Pulmonary artery endothelial cell (primary cell): ENCODE measurements around the gene RMDN3. TPM values are rescaled to one million over a fixed set of nuclear protein-coding genes. Genes with fewer than 3 reads are reported as not detected.

Experiments
- DNase-seq: peaks from one replicate; pipeline ENCODE4 v3.0.0-alpha.2; 2011; ENCODE audit warnings: low read depth, low spot score
- total RNA-seq: library from RNA; depleted of rRNA; stranded (reverse); fragments of >200 nt; gene quantifications from 2 replicates; pipeline ENCODE4 v1.2.3, GENCODE V29; 2014

RMDN3 gene
- total RNA-seq, 1 donor from 2014 or later, result 26.9 TPM

DNA sequence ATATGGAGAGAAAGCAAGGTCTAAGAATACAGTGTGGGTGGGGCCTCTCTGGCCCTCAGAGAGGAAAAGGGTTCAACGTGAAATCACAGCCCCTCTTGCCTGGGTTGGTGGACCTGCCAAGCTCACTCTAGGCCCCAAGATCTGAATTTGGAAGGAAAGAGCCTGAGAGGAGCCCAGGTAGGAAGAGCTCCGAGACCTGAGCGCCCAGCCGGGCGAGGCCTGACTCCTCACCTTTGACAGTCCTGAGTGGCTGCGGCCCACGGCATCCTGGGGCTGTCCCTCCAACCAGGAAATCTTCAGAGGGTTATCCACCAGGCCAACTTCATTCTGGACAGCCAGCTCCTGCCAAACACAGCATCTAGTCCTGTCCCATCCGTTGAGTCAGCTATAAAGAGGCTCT is 18.4 kb upstream of the RMDN3 start:
- no peak for DNase-seq

GRCh38 chr15:40772014-40772413 is 17.0 kb upstream of the RMDN3 start:
- DNase-seq, result no peak

DNA sequence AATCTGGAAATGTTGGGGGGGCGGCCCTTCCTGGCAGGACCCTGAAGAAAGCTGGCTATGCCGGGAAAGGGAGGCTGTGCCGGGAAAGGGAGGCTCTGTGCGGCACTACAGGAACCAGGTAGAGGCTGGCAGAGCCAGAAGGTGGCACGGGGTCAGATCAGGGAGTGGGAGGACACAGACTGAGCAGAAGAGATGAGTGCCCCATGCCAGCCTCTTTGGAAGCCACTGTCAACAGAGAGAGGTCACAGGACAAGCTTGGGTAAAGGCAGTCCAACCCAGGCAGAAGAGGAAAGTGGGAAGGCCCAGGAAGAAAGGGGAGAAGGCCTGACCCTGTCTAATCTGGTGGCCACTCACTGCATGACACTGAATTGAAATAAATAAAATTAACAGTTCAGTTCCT is 16.2 kb upstream of the RMDN3 start:
- no peak for DNase-seq

- DNase-seq, result no peak
Observed at GRCh38 chr15:40770147-40770721, 15.2 kb upstream of the RMDN3 start.

DNA sequence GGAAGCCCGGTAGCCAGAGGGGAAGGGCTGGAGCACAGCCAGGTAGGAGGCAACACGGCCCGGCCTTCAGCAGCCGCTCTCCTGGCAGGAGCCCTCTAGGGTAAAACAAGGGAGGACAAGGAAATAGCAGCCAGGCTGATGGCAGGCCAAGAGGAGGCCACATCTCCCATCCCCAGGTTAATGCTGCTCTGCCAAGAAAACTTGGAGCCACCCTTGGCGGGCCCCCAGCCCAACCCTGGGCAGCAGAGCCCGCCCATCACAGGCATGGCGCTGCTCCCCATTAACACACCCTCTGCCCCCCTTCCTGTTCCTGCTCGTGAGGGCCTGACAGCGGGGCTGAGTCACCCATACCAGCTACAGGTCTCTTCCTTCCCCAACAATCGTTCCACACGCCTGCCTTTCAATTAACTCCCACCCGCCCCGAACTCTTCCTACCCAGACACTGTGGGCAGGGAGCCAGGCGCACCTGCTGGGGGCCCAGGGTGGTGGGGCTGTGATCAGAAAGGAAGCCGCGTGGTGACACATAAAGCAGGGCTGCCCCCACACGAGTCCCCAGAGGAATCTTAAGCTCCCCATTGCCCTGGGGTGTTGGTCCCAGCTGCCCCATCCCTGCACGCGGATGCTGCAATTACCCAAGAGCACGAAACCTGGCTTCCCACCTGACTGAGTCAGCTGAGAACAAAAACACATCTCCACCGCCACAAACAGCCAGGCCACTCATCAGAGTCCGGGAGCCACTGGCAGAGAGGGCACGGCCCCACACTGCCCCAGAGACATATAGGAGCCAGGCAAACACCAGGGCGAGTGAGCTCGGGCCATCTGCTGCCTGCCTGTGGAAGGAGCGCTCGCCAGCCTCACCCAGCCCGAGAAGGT is 14.5 kb upstream of the RMDN3 start, which contains the start of gene C15orf62:
Gene C15orf62, plus strand, starts transcription at position 707 of the 873 bp plus-strand sequence. CDS start 516 bp downstream, outside the sequence.
- DNase-seq, result no peak

DNA sequence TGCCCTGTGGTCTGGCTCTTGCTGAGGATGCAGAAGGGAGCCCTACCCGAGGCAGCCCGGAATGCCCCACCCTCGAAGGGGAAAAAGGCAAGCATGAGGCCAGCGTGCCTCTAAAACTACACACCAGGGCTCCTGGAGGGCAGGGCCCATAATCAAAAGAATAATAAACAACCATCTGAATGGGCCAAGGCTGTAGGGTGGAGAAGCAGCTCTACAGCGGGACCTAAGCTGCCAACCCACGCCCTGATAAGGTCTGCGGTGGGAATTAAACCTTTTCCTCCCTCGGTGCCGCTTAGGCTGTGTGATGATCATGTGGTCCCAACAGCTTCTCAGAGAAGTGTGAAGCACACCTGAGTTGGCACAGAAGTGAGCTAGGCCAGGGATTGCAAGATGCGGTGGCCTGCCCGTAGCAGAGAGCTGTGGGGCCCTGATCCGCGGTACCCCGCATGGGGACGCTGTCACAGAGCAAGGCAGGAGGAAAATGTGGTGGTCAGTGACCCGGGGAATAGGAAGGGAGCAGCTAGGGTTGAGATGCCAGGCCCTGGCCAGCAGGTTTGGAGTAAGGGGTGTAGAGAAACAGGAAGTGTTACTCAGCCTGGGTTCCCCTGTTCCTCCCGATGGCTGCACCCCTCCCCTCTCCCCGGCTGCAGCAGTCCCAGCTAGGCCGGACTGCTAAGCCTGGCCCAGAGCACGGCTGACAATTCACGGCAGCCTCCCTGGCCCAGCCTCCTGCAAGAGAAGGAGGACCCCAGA is 13.6 kb upstream of the RMDN3 start:
- no peak for DNase-seq

- no peak for DNase-seq
Observed at GRCh38 chr15:40767838-40768500, 12.9 kb upstream of the RMDN3 start.

DNA sequence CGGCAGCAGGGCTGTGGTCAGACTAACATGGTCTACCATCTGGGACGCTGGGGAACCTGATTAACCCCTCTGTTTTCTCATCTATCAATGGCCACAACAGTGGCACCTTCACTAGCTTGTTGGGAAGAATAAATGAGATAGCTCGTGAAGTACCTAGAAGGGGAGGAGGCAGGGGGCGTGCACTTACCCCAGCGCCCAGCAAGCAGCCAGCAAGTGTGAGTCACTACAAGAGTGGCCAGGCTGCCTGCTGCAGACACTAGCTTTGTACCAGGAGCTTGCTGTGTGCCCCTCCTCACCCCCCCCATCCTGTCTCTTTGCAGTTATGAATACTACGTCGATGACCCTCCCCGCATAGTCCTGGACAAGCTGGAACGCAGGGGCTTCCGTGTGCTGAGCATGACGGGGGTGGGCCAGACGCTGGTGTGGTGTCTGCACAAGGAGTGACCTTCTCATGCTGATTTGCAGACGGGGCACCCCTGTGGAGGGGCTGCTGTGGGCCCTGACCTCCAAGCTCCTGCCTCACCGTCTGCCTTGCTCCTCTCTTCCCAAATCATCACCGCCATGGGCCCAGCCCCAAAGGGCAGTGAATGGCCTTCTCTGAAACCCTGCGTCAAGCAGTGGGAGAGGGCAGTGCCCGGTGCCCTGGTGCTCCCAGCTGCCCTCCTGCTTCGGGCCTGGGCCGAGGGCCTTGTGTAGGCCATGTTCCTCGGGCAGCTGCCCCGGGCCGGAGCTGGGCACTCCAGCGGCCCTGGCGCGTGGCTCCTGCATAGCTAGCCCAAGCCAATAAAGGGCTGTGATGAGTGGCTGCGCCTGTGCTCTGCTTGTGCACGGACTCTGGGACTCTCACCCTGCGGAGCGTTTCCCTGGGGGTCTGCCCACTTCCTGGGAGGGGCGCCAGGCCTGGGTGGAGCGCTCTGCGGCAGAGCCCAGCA is 12.1 kb upstream of the RMDN3 start:
- no peak for DNase-seq

GRCh38 chr15:40766194-40766815 is 11.3 kb upstream of the RMDN3 start:
- DNase-seq, result no peak

DNA sequence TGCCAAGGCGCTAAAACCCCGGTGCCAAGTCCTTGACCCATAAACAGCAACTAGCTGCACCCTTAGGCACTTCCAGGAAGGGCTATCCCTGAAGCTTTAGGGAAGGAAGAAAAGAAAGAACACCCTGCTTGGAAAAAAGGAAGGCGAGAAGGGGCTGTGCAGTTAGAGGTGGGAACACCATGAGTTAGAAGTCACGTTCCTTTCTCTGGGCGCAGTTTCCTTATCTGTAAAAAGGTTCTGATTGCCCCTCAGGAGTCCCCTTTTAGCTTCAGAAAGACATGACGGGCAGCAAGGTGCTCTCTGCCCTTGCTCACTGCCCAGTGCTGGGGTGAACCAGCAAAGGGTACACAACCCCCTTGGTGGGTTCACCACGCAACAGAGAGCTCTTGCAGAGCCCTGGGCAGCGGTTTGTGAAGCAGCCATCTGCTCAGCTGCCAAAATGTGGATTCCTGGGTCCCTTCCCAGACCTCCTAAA is 9.6 kb upstream of the RMDN3 start:
- DNase-seq, result no peak

- no peak for DNase-seq
Observed at GRCh38 chr15:40763801-40764628, 9.0 kb upstream of the RMDN3 start, which contains the start of gene GCHFR. GCHFR (plus strand) TSS chr15:40764068; CDS start chr15:40764181, 113 bp downstream.

DNA sequence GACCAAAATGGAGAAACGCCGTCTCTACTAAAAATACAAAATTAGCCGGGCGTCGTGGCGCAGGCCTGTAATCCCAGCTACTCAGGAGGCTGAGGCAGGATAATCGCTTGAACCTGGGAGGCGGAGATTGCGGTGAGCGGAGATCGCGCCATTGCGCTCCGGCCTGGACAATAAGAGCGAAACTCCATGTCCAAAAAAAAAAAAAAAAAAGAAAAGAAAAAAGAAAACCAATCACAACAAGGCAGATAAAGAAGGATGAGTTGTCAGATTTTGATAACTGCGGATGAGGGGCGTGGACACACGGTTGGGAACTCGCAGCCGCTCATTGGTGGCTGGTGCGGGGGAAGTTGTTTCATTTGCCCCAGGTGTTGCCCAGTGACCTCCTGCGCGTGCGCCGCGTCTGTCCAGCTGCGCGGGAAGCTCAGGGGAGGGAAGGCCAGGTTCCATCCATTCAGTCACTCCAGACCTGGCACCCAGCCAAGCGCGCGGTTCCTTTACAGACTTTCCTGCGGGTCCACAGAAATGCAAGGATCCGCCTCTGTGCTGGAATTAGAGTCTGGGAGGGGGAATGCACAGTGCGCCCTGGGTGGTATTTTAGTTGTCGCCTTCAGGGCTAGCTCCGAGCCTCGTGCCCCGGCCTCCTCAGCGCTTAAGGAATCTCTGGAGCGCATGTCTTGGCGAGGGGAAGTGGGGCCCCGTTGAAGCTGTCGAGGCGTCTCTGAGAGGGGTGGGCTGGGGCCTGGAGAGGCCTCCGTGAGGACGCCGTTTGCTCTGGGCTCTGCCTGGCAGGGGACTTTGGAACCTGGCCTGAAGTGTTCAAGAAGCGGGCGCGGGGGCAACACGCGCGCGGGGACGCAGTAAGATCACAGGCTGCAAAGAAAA is 8.1 kb upstream of the RMDN3 start:
- no peak for DNase-seq

DNA sequence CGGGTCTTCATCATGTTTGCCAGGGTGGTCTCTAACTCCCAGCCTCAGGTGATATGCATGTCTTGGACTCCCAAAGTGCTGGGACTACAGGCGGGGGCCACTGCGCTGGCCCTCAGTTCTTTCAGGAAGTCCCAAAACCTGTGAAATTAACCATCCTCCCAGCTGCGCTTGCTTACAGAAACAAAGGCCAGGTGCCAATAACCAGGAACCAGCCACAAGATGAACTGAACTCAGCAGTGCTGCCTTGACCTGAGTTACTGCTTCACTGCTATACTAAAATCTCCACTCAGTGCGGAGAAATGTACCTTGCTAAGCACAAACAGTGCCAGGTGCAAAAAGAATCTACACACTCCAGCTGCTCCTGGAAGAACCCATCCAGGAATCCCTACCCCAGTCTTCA is 4.9 kb upstream of the RMDN3 start:
- DNase-seq, result no peak

- DNase-seq, result no peak
Observed at GRCh38 chr15:40756938-40757337, 1.9 kb upstream of the RMDN3 start.

DNA sequence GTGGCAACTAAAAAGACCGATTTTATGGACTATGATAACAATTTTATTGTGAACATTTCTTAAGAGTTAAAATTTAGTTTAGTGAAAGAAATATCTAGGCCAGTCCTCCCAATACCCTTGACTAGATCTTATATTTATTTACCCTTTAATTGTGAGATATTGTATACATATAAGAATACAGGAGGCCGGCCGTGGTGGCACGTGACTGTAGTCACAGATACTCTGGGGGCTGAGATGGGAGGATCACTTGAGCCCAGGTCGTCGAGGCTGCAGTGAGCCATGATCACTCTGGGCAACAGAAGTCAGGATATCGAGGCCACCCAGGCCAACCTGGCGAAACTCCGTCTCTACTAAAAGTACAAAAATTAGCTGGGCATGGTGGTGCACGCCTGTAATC is 756 bp upstream of the RMDN3 start:
- no peak for DNase-seq

GRCh38 chr15:40754574-40754882 is 526 bp downstream of the RMDN3 start:
- no peak for DNase-seq

GRCh38 chr15:40751745-40752144 is 3.3 kb downstream of the RMDN3 start:
- no peak for DNase-seq

DNA sequence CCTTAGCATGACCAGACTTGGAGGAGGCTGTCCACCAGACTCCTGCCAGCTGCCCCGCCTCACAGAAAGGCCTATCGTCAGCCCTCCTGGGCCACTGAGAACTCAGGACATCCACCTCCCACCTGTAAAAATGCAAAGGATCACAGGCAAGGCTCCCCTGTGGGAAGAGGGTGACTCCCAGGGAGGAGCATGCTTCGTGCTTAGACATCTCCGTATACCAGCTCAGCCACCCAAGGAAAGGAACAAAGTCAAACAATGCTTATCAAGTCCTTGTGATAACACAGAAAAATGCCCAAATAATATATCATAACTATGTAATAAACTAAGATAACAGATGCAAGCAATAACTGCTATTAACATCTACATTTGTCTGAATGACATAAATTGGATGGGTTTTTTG is 4.2 kb downstream of the RMDN3 start:
- no peak for DNase-seq
